GM21515 (cell line): ENCODE measurements around the gene RPL29.
A peak's percentile ranks its signal among the peaks of the same experiment; 100 is the strongest.
"Not testable (repeated sequence)": the region's sequence is repeated elsewhere in the genome, so short reads cannot be mapped to it uniquely, and the experiment has no call there.

Experiments used
- ATAC-seq: cut with Tn5 transposase; IDR thresholded peaks from one replicate; pipeline ENCODE4 v1.9.1; 2021; ENCODE audit not compliant: unreplicated experiment

RPL29 gene

DNA sequence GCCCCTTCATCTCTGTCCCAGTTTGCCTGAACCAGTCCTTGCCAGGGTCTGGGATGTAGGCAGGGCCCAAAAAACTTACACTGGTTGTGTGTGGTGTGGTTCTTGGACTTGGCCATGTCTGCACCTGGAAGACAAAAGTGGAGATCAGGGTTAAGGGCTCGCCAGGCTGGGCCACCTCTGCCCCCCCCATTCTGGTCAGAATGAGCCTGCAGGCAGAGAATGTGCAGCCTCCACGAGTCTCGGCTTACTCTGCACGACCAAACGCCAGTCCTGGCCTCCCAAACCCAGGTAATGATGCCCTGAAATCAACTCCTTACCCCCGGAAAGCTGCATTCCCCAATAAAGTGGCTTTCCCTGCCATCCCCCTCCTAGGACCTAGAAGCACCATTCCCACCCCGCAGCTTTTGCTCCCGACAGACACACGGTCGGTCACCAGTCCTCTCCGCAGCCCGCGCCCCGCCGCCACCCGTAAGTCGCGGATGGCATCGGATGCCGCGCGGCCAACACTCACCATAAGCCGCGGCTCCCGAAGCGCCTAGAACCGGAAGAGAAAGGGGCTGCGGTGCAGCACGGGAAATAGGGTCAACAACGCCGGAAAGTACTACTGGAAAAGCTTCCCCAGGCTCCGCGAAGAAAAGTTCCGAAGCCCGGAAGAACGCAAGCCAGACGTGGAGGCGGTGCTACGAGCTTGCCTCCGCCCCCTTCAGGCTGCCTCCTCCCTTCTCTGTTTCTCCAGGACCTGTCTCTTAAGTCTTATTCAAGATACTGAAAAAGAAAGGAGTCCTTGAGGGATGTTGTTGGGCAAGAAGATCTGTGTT is at the start of gene RPL29:
TSS of gene RPL29 (minus strand) at position 550 of the 818 bp plus-strand sequence. CDS start at position 116, 434 bp downstream.
- ATAC-seq = peak; percentile 83

DNA sequence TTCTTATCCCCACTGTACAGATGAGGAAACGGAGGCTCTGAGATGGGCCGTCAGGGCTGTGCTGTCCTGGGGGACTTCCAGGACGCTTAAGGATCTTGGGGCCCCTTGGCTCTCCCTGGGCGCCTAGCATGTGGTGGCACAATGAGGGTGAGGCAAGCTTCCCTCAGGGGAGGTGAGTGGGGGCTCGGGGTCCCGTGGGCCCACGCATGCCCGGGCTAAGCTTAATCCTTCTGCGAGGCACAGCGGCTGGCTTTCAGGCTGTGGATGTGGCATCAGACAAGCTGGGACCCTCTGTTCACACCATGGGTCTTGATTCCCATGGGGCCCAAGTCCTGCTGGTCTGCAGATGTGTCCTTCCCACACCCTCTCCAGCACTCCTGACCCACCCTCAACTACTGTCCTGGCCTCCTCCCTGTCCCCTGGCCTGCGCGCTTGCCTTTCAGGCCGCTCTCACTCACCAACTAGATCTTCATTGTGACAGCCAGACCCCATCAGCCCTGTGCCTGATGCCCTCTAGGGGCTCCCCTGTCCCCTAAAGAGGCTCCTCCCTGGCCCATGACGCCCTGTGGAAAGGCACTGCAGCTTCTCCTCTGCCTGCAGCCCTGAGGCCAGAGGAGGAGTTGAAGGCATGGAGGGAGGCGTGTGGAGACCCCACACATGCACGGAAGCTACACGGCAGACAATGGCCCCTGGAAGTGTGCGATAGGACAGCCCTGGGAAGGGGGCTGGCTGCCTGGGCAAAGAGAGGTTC is 49.3 kb upstream of the RPL29 start:
- no peak for ATAC-seq

DNA sequence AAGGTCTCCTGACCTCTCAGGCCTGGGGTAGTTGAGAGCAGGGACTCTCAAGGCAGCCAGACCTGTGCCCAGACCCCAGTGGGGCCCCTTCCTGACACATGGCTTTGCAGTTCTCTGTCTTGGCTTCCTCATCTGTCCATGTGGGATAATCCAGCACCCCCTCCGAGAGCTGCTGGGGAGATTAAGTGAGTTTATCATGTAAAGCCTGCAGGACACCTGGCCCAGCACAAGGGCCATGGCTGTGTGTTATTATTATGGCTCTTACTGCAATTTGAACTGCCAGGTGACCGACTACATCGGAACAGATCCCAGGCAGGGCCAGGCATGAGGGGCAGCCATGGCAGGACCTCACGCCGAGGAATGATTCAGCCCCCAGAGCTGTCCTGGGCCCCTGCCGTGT is 48.1 kb upstream of the RPL29 start:
- no peak for ATAC-seq

DNA sequence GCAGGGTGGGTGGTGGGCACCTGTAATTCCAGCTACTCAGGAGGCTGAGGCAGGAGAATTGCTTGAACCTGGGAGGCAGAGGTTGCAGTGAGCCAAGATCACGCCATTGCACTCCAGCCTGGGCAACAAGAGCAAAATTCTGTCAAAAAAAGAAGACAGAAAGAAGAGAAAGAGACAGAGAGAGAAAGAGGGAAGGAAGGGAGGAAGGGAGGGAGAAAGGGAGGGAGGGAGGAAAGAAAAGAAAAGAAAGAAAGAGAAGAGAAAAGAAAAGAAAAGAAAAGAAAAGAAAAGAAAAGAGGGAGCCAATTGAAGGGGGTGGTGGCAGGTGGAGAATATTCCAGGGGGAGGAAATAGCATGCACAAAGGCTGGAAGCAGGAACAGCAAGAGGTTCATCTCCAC is 47.3 kb upstream of the RPL29 start:
- ATAC-seq = not testable (repeated sequence)

DNA sequence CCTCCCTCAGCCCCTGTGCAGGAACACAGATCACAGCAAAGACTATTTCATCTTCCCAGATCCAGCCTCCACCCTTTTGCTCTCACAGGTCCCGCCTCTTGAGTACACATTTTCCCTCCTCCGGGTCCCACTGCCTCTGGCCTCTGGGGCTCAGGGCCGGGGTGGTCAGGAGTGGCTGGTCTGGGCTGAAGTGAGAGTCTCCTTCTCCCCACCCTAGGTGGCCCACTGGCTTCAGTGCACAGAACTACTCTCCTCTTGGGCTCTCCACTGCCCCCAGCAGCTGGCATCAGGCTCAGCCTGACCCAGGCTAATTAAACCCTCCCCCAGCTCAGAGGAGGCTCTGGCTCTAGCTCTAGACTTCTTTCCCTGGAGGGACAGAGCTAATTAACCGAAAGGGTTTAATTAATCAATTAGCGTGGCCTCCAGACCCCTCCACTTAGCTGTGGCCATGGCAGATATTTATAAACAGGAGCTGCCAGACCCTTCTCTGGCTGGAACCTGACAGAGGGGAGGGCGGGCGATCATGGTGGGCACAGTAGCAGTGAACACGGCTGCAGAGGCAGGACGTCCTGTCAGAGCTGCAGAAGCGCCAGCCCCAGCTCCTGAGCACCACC is 45.5 kb upstream of the RPL29 start:
- ATAC-seq = no peak

DNA sequence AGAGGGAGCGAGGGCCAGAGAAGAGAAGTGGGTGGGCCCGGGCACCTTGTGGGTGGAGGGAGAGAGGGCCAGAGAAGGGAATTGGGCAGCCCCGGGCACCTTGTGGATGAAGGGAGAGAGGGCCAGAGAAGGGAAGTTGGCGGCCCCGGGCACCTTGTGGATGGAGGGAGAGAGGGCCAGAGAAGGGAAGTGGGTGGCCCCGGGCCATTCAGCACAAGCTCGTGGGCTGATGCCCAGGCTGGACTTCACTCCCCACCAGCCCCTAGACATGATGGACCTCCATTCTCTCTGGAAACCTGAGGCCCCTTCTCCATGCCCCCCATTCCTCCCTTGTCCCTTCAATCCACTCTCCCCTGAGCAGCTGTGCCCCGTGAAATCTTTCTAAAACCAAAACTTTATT is 44.9 kb upstream of the RPL29 start:
- no peak for ATAC-seq

DNA sequence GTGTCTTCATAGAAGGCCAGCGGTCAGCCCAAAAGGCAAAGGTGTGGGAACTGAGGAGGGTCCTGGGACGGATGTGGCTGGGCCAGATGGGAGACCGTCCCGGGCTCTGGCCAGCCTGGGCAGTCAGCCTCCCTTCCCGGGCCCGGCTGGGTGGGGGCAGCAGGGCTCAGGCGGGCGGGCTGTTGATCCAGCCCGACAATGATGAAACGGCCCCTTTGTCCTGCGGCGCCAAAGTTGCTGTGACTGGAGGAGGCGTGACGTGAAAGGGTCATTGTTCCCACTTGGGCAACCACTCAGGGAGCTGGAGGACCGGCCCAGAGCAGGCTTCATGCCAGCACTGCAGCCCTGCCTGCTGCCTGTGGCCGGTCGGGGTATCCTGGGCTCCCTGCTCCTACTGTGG is 44.2 kb upstream of the RPL29 start:
- ATAC-seq = no peak

DNA sequence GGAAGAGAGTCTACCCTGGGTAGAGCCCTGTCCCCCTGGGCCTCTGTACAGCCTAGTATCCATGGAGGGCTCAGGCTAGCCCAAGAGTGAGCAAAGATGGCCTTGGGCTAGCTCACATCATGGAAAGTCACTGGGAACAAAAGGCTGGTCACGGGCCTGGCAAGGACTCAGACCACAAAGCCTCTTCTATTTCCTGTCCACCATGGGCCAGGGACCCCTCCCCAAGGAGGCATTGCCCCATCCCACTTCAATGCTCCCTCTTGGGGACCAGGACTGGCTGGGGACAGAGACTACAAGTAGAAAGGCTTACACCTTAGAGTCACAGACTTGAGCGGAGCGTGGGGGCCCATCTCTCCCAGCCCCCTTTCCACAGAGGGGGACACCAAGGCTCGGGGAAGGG is 43.7 kb upstream of the RPL29 start:
- no peak for ATAC-seq

DNA sequence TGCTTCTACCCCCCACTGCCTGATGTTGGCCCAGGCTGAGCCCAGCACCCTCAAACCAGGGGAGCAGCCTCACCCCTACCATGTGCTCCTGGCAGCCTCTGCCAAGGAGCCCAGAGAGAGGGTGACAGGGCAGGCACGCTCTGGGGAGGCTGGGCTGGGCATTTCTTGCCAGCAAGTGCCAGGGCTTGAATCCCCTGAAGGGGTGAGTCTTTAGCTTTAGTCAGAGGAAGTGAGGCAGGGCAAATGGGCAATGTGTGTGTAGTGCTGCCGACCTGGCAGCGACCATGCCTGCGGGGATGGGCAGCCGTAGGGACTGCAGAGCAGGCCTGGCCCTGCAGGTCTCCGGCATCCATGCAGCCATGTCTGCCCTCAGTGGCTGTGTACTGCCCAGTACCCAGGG is 42.5 kb upstream of the RPL29 start:
- ATAC-seq = no peak

DNA sequence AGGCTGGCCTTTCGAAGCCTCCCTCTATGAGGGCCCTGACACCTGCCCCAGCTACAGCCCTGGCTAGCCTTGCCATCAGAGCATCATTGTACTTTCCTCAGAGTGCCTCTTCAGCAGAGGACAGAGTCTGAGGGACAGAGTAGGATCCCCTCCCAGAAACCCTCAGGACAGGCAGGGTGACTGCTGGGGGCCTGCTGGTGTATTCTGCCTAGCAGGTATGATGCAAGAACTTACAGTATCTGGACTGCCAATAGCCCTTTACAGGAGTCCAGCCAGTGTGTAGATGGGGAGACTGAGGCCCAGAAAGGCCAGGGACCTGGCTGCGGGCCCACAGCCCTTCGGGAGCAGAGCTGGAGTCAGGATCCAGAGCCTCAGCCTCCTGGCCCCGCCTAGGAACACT is 41.6 kb upstream of the RPL29 start:
- ATAC-seq = no peak

DNA sequence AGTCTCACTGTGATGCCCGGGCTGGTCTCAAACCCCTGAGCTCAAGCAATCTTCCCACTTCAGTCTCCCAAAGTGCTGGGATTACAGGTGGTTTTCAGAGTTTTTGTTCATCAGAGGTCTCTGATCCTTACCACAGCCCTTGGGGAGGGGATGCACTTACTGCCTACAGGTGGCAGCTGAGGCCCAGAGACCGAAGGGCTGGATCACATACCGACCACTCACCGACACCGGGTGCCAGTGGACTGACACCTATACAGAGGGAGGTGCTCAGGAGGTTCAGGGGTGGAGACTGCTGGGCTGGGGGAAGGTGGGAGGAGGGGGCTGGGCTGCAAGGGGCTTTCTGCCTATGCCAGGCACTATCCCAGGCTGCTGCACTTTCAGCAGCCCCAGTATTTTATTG is 41.1 kb upstream of the RPL29 start:
- ATAC-seq = no peak

DNA sequence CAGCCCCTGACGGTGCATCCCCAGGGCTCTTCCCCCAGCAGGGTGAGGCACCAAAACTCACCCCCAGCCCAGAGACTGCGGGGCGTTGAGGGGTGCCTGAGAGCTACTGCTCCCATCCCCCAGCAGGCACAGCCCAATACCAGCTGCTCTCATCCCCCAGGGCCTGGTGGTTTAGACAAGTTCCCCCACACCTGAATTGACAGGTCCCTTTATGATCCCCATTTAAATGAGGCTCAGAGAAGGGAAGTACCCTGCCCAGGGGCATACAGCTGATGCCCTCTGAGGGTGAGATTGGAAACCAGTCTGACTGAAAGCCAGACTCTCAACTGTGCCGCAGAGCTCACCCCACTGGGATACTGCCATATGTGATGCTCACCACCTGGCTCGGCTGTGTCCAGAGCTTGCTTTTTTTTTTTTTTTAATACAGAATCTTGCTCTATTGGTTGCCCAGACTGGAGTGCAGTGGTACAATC is 40.6 kb upstream of the RPL29 start:
- ATAC-seq = no peak

DNA sequence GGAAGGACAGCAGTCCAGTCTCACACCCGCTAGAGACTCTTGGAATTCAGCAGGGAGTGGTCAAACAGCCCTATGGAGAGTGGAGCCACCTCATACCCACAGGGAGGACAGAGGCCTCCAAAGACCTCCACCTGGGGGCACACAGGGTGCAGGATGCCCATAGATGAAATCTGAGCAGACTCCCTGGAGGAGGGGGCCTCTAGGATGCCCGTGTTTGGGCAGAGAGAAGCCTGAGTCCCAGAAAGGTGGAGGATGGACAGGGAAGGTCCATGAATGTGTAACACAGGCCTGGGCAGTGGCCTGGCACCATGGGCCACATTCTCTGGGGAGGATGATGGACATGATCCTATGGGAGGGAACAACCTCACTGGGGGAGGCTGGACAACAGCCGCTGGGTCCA is 39.0 kb upstream of the RPL29 start:
- ATAC-seq = no peak

DNA sequence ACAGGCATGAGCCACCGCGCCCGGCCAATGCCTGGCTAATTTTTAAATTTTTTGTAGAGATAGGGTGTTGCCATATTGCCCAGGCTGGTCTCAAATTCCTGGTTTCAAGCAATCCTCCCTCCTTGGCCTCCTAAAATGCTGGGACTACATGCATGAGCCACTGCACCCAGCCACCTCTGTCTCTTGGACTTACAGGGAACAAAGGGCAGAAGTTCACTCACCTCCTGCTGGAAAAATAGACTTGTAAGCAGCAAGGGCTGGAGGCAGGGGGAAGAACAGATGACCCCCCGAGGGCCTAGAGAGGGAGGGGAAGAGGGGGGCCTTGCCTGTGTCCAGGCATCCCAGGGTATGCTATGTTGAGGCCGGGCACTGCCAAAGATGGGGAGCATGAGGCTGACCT is 38.5 kb upstream of the RPL29 start:
- ATAC-seq = no peak

DNA sequence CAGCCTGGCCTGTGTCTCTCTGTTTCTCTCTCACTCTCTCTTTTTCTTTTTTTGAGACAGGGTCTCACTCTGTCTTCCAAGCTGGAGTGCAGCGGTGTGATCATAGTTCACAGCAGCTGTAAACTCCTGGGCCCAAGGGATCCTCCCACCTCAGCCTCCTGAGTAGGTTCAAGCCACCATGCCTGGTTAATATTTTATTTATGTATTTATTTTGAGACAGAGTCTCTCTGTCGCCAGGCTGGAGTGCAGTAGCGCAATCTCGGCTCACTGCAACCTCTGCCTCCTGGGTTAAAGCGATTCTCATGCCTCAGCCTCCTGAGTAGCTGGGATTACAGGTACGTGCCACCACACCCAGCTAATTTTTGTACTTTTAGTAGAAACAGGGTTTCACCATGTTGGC is 38.1 kb upstream of the RPL29 start:
- ATAC-seq = not testable (repeated sequence)

DNA sequence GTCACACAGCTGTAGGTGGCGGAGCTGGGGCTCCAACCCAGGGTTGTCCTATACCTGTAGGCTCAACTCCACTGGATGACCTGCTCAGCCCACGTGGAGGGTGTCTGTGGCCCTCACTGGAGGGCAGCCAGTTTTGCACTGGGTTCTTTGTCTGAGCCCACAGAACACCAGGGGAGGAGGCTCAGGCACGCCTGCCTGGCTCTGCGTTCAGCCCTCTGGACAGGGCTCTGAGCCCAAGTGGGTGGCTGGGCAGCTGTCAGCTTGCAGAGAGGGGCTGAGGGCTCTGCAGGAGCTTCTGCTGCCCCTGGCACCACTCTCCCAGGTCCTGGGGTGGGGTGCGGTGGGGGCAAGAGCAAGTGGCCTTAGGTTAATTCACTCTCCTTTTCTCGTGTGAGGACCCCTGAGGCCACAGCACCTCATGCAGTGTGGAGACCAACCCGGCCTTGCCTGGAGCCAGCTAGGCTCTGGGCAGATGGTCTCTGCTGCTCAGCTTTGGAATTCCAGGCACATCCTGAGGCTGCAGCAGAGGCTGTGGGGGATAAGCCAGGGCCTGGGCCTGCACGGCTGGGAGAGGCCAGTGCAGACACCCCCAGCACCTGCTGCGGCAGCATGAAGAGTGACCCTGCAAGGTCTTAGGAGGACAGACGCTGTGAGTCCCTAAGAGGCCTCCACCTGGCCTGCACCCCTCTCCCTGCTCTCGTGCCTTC is 37.2 kb upstream of the RPL29 start:
- no peak for ATAC-seq

DNA sequence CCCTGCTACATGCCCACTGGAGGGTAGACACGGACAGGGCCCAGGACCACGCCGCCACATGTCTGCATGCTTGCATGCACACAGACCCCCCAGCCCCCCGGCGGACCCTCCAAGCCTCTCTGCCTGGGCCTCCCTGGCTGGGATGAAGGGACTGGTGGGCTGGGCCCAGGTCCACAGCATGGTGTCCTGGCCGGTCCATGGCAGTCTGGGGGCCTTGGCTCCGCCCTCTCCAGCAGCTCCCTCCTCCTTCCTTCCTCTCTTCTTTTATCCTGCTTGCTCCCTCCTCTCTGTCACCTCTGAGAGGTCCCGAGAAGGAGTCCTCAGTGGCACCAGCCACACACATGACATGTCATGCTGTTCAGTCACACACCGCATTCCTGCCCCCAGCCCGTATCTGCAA is 36.2 kb upstream of the RPL29 start:
- no peak for ATAC-seq

DNA sequence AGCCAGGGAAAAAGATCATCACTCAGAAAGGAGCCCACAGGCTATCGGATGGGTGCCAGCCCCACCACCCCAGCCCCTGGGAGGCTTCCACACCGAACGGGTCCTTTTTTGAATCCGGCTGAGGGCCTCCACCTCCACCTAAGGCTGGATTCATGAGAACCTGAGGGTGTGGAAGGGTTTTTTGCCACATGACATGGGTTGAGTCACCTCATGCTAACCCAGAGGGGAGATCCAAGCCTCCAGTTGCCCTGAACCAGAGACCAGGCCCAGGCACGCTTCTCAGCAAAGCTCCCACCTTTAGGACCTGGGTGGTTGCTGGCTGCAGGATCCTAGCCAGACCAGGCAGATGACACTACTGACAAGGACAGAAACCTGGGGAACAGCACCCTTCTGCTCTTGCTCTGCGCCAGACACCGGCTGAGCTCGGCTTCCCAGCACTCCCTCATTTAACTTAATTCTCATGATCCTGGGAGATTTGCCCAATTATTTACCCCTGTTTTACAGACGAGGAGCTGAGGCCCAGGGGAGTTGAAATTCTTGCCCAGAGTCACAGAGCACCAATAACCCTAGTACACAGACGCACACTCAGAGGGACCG is 35.1 kb upstream of the RPL29 start:
- no peak for ATAC-seq

DNA sequence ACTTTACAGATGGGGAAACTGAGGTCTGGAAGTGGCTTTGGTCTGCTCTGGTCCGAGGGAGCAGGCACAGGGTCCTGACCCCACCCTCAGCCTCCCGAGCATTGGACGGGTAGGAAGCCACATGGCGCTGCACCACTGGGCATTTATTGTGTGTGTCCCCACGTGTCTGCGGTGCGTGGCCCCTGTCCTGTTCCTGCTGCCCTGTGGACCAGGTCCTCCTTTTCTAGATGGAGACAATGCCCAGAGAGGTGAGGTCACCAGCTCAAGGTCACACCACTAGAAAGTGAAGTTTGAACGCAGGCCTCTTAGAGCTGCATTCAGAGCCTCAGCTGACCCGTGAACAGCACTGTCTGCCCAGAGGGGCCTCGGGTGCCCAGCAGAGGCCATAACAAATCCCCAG is 33.8 kb upstream of the RPL29 start:
- ATAC-seq = no peak

DNA sequence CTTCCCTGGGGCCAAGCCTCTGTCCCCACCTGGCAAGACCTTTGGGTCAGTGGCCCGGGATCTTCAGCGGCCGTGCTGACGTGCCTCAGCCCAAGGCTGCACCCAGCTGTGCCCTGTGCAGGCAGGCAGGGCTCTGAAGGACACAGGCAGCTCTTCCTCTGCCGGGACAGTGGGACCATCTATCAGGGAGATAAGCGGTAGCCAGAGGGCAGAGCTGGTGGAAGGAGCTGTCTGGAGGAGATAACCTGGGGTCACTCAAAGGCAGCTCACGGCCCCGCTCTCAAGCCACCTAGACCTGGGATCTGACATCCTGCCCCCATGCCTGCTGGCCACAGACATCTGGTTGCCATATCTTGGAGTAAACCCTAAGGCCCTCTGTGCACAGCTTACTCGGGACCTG is 33.4 kb upstream of the RPL29 start:
- ATAC-seq = no peak

DNA sequence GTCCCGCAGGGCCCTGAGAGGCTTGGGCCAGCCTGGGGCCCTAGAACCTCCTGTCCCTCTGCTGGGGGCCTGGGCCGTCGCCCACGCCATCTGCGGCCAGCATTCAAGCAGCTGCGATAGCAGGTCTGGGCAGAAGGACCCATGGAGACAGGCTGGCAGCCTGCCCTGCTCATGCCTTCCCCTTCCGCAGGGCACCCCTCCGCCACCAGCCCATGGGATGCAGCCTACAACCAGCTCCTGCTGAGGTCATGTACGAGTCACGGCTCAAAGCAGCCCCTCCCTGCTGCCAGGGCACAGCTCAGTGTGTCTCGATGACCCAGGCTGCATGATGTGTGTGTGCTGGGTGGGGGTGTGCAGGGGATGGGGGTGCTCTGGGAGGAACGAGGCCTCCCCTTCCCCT is 32.9 kb upstream of the RPL29 start:
- no peak for ATAC-seq
